Measurements from ENCODE around the gene SMIM41.

DNA sequence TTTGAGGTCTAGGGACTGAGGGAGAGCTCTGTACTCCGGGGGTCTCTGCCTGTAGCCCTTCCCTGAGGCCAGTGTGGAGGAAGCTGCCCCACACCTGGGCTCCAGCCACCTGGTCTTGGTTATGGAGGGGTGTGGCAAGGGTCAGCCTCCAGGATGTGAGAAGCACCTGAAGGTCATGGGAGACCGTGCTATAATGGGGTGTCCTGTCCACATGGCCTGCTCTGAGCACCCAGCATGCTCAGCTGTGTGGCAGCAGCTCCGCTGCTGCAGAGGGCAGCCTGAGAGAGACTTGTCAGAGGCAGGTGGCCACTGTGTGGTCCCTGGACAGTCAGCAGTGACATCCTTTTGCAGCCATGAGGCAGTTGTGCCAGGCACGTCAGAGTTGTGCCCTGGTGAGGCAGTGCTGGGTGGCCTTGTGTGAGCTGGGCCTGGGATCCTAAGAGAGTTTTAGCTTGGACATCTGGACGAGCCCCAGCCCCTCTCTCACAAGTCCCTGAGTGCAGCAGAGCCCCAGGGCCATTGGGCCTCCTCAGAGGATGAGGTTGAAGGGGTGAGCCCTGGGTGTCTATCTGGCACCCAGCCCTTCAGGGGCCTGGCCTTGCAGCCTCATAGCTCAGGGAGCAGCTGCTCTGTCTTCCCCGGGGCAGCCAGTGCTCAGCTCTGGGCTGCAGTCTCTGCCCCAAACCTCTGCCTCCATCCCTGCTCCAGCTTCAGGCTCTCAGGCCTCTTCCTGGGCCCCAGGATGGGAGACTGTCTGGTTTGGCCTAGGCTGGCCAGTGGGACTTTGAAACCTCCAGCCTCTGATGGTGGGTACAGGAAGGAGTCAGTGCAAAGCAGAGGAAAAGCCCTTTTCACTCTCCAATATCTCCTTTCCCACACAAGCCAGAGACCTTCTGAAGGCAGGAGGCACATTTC, 17.1 kb upstream of the SMIM41 start:
- no peak for TF ChIP-seq CTCF (IDR thresholded peaks at IDR 0.05 in 8 of 11, conservative IDR thresholded peaks at IDR 0.05 in 3 of 11)
- no peak for TF ChIP-seq POLR2A (IDR thresholded peaks at IDR 0.05)
- TF ChIP-seq POLR2AphosphoS5 (IDR thresholded peaks at IDR 0.05), result peak in 2 of 3 donors; percentile 1 to 8
